HG02610 (cell line): ENCODE results near the gene MEIOB.
"Not testable (repeated sequence)": the region's sequence is repeated elsewhere in the genome, so short reads cannot be mapped to it uniquely, and the experiment has no call there.

Experiments
- ATAC-seq: cut with Tn5 transposase; IDR thresholded peaks from one replicate; pipeline ENCODE4 v1.9.1; 2021; ENCODE audit warnings: mild to moderate bottlenecking, moderate library complexity; ENCODE audit not compliant: unreplicated experiment

Gene MEIOB, protein sequence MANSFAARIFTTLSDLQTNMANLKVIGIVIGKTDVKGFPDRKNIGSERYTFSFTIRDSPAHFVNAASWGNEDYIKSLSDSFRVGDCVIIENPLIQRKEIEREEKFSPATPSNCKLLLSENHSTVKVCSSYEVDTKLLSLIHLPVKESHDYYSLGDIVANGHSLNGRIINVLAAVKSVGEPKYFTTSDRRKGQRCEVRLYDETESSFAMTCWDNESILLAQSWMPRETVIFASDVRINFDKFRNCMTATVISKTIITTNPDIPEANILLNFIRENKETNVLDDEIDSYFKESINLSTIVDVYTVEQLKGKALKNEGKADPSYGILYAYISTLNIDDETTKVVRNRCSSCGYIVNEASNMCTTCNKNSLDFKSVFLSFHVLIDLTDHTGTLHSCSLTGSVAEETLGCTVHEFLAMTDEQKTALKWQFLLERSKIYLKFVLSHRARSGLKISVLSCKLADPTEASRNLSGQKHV

DNA sequence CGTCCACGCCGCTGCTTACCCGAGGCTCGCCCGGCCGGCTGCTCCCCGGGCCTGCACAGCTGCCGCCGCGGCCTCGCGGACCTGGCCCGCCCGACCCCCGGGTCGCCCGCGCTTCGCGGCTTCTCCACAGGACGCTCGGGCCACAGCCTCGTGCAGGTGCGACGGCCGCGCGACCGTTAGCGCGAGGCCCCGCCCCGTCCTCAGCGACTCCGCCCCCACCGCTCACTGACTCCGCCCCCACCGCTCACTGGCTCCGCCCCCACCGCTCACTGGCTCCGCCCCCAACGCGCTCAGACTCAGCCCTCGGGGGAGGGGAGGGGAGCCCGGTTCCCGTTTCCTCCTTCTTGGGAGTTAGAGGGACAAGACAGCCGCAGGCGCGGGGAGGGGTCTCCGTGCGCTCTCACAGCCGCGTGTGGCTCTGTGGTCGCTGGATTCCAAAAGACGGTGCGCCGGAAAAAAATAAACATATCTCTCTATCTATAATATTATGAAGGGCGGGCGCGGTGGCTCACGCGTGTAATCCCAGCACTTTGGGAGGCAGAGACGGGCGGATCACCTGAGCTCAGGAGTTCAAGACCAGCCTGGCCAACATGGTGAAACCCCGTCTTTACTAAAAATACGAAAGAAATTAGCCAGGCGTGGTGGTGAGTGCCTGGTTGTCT is at the start of gene MEIOB:
Gene MEIOB, minus strand, starts transcription at position 191 of the 662 bp plus-strand sequence. CDS start 3,989 bp downstream, outside the sequence.
- no peak for ATAC-seq

DNA sequence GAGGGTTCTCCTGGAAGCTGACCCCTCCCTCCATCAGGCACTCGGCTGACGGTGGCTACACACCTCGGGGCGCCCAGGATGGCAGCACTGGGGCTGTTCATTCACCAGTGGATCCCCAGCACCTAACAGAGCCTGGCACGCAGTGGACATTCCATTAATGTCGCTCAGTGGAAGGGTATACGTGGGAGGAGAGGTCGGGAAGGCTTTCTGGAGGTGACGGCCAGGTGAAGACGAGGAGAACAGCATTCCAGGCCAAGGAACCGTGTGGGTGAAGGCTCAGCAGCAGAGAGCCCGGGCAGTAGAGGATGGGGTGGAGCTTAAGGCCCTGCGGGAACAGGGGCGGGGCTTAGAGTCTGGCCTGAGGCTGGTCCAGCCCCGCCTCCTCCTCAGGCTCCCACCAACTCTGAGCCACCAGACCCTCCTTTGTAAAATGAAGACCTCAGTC is 48.8 kb upstream of the MEIOB start:
- ATAC-seq: no peak

GRCh38 chr16:1920122-1920521 is 48.2 kb upstream of the MEIOB start:
- not testable (repeated sequence) for ATAC-seq

DNA sequence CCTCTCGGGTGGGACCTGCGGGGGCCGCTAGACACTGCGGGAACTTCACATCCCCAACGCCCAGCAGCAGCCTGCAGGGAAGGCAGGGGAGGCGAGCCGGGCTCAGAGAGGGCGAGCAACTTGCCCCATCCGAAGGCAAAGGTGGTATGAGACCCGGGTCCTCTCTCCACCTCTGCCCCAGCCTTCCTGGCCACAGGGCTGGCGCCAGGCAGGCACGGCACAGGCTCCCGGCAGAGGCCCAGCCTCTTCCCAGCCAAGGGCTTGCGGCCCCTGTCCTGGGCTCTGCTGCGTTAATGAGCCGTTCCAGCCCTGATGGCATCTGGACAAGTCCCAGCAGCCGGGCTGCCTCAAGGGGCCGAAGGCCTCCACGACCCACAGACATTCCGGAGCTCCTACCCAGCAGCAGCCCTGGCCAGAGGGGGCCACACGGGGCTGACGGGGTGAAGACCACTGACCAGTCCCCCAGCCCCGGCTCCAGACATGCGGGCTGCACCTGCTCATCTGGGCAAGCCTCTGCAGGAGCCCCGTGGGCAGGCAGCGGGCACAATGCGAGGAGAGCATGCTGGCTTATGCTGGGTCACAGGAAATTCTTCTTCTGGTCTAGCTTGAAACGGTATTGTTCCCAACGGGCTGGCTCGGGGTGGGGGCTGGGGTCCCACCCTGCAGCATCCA is 47.5 kb upstream of the MEIOB start:
- no peak for ATAC-seq

GRCh38 chr16:1918351-1919326 is 46.7 kb upstream of the MEIOB start, which contains the start of gene HS3ST6:
HS3ST6 (minus strand) TSS chr16:1918415; CDS start chr16:1918323, 92 bp downstream.
- ATAC-seq: no peak

- no peak for ATAC-seq
Measured at GRCh38 chr16:1917665-1918350, 45.8 kb upstream of the MEIOB start.

GRCh38 chr16:1917056-1917664 is 45.2 kb upstream of the MEIOB start:
- ATAC-seq: no peak

GRCh38 chr16:1916640-1916990 is 44.7 kb upstream of the MEIOB start:
- no peak for ATAC-seq

DNA sequence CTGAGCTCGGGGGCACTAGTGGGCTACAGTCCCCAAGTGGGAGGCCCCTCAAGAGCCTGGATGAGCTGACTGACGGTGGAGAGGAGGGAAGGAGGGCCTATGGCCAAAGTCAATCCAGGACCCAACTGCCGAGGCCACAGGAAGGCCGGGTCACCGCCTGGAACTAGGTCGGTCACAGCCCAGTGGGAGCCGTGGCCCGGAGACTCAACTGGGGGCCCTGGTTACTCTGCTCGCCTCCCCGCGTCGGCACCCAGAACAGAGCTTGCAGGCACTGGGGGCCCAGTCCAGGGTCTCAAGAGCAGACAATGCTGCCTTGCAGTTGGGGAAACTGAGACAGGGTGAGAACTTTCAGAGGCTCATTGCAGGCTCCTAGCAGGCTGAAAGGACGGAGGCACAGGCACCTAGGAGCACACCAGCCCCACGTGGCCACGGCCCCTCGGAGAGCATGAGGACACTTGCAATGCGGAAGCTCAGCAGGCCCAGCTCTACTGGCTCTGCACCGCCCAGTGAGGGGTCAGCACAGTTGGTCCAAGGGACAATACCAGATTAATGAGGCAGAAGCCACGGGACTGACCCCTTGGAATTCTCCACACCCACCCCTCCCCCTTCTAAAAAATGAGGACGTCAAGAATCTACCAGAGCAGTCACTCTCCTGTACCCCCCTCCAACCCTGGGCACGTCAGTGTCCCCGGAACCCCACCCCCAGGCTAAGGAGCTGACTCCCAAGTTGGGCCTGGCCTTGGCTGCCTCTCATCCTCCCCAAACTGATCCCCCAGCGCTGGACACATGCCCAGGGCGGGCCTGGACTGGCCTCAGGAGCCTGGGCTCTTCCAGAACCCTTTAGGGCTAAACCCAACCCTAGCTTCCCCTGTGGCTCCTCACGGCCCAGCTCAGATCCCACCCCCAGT is 44.0 kb upstream of the MEIOB start:
- no peak for ATAC-seq

DNA sequence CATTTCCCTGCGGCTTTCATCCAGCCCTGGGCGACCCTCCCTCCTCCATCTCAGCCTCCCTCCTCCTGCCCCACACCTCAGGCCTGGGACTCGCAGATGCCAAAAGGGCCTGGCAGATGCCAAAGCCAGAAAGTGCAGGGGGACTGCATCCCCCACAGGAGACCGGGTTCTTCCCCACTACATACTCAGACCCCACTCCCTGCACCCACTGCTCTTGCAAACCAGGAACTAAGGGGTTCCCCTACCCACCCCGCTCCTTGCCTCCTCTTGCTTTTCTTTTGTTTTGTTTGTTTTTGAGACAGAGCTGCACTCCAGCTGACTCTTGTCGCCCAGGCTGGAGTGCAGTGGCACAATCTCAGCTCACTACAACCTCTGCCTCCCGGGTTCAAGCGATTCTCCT is 43.0 kb upstream of the MEIOB start:
- ATAC-seq: no peak

- no peak for ATAC-seq
Measured at GRCh38 chr16:1914084-1914608, 42.2 kb upstream of the MEIOB start.

DNA sequence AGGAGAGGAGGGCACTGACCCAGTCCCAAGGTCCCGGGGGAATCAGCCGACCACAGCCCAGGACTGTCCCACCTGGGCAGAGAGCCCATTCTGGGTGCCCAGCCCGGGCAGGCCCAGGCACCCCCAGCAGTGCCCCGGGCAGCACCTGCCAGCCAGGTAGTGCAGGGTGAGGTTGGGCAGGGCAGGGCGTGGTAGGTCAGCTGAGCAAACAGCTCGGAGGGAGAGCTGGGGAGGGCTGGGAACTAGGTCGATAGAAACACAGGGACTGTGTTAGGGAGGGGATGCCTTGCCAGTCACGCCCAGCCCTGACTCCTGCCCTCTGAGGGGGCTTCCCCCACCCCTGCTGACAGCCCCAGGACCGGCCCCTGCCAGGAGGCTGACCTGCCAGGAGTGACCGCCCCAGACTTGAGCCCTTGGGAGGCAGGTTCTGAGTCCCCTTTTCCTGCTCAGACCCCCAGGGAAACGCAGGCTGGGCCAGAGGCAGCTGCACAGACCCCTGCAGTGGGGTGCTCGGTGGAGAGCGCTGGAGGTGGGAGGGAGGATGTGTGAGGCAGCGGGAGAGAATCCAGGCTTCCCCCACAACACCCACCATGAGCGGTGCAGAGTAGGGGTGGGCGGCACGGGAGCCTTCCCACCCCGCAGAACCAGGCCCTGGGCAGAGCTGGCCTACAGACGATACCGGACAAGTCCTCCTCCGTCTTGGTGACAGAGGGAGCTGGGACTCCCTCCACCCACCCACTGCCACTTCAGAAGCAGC is 41.5 kb upstream of the MEIOB start:
- ATAC-seq: no peak

DNA sequence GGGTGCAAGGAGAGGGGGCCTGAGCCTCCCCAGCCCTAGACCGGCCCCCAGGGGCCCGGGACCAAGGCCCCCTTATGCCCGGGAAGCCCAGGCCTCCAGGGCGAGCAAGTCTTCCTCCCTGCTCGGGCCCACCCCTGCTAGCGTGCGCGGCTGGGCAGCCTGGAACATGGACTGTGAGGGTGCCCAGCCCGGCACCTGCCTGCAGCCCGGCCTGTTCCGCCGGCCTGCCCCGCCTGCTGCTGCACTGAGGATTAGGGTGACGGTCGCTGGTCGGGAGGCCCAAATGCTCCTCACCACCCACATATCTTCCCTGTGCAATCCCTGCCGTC is 40.2 kb upstream of the MEIOB start:
- no peak for ATAC-seq

DNA sequence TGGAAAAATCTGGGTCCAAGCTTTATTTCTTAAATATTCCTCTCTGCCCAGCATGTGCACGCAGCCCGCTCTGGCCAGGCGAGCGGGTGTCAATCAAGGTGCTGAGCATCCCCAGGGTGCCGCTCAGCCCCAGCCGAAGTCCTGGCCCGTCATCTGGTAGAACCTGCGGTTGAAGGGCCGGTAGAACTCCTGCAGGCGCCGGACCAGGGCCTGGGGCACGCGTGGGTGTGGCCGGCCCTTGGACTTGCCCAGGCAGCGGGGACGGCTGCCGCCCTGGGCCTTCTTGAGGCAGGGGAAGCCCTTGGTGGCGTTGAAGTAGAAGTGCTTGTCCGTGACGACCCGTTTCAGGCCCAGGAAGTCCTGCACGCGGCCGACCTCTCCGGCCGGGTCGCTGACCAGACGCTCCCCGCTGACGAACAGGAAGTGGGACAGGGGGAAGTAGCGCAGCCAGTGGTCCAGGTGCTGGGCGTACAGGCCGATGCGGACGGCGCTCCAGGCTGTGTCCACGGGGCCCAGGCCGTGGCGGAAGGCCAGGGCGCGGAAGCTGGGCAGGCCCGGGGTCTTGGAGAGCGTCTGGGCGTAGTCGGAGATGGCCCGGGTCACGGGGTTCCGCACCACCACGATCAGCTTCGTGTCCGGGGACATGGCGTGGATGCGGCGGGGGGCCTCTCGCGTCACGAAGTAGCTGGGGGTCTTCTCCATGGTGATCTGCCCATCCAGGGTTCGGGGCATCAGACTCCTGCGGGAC is 39.7 kb upstream of the MEIOB start:
- no peak for ATAC-seq

DNA sequence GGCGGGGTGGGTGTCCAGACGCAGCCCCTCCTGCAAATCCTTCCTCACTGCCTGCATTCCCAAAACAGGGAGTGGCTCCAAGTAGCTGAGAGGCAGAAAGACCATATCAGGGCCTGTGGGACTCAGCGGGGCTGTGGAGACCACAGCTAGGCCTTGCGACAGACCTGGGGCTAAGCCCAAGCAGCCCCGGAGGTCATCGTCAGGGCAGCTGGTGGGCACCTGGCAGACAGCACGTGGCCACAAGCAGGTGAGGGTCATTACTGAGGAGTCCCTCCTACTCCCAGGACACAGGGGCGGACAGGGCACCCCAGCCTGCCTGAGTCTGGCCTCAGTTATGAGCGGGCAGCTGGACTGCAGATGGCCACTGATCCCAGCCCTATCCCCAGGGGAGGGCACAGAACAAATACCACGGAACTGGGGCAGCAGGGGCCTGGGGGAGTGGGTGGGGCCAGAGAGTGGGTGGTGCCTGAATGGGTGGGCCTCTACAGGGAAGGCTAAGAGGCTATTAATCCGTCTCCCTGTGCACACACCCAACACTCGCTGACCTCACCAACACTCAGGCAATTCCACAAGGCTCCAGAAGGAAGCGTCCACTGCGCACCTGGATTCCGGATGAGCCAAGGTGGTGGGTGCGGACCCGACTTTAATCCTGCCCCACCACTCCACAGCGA is 37.7 kb upstream of the MEIOB start:
- ATAC-seq: no peak

DNA sequence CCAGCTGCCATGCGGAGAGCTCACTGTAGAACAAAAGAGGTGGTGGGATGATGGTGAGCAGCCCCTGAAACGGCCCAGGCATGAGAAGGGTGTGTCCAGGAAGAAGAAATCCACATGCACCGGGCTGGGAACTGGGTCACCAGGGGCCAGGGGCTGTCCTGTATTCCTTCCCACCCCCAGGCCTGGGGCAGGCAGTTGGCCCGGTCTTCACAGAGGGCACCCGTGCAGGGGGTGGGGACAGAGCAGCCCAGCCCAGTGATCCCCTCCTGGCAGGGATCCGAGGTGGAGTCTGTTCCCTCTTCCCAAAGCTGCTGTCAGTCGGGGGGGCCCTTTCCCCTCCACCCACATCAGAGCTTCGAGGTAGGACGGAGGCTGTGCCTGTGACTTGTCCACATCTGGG is 37.0 kb upstream of the MEIOB start:
- ATAC-seq: no peak
